Psoas muscle (tissue), 8 donors: ENCODE data around the gene RNF167. TPM values are rescaled to one million over a fixed set of nuclear protein-coding genes. Genes with fewer than 3 reads are reported as not detected.
A peak's percentile ranks its signal among the peaks of the same experiment; 100 is the strongest.

ENCODE experiments used
- ATAC-seq, 4 donors: fragments of 200-7000 bp; cut with Tn5 transposase; one replicate each; pipeline ENCODE4 v1.9.1; 2020; ENCODE audit warnings: moderate library complexity in 3 of 4, mild to moderate bottlenecking in 2 of 4
- DNase-seq, 2 donors: peaks; one replicate each; pipeline ENCODE4 v3.0.0-alpha.2; 2020
- H3K27ac ChIP-seq: fragments of 200-600 bp; one replicate; pipeline ENCODE4 v1.8.0; 2022
- H3K27me3 ChIP-seq, 3 donors: fragments of 200-600 bp in 1 of 3; one replicate each; pipeline versions ENCODE4 v1.6.1 to v1.8.0; 2013 to 2022; ENCODE audit warnings: low read length in 2 of 3, mild to moderate bottlenecking in 2 of 3, moderate library complexity in 1 of 3; ENCODE audit not compliant: insufficient read depth in 3 of 3
- H3K36me3 ChIP-seq, 2 donors: fragments of 200-600 bp in 1 of 2; one replicate each; pipeline versions ENCODE4 v1.6.1 to v1.8.0; 2013 to 2022; ENCODE audit warnings: low read depth in 1 of 2, mild to moderate bottlenecking in 1 of 2, moderate library complexity in 1 of 2; ENCODE audit not compliant: insufficient read depth in 1 of 2
- H3K4me1 ChIP-seq: fragments of 200-600 bp; one replicate; pipeline ENCODE4 v1.8.0; 2022
- H3K4me3 ChIP-seq: fragments of 200-600 bp; one replicate; pipeline ENCODE4 v1.8.0; 2022; ENCODE audit warnings: mild to moderate bottlenecking
- H3K9me3 ChIP-seq: fragments of 200-600 bp; one replicate; pipeline ENCODE4 v1.8.0; 2022
- CTCF ChIP-seq: fragments of 200-600 bp; IDR thresholded peaks from one replicate; pipeline ENCODE4 v1.8.0; 2022; ENCODE audit warnings: antibody characterized with exemption
- WGBS, 3 donors: extraction: QIAGEN DNeasy Blood & Tissue Kit; methylation state at CpG; one replicate each; pipeline versions ENCODE4 v1.1.6 to v1.1.7; 2013; 5-methylcytosine and 5-hydroxymethylcytosine counted together
- intact Hi-C, 2 donors: fragments of 100-400 bp; cut with DNase I; formaldehyde crosslinking; loops; one replicate each; pipeline versions ENCODE4 v1.11.0 to v1.14.2; 2022
- polyA plus RNA-seq, 3 donors: library from polyadenylated mRNA; stranded (reverse); fragments of 200-250 nt; gene quantifications; one replicate each; pipeline ENCODE4 v1.2.3, GENCODE V29; 2013
- total RNA-seq, 4 donors: library from RNA; stranded (reverse); fragmentation: NEBNext Ultra II Directional in 2 of 4; extraction: Animal tissue kit (Norgen Biotek cat#: 25700) in 2 of 4; gene quantifications; one replicate each; pipeline versions ENCODE4 v1.2.1 to v1.2.4, GENCODE V29; 2021 to 2023
- donor health status: healthy with polysubstance abuse.
- donor health status: DM: no; HTN: no; CAD: no; lungs with moderate emphysema.
- donor health status: Bipolar disorder and iron deficiency.
- donor health status: healthy.
- donor health status: DM: yes; HTN: yes; CAD: no.
- donor health status: DM: no; HTN: no; CAD: no.
- donor health status: DM: no; HTN: no; CAD: no.
- donor health status: DM: yes; HTN: yes; CAD: no.

Gene RNF167
- total and polyA plus RNA-seq, 7 donors = 85.1 to 151 (median 88.1) TPM

DNA sequence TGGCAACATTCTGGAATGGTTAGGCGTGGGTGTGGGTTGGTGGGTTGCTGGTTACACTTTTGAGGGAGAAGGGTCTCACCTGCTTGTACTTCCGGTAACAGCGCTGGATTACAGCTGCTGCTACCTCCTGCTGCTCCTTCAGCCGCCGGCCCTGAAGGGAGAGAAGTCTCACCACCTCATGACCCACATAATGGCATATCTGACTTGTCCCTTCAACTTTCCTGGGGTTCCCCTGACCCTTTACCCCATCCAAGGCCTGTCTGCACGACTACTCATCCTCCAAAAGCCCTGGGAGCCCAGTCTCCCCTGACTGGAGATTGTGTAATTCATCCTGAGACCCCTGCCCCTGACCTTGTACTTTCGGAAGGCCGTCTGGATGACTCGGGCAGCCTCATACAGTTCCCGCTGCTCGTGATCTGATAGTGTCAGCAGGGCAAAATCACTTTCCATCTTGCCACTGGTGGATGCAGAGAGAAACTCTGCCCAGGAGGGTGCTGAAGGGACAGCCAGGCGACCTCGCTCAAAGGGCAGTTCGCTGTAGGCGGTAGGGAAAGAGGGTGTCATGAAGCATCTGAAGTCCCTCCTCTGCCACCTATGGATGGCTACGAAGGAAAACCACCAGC lies 29.6 kb downstream of the RNF167 start:
- peaks cover 49% of the 10 kb centered on the region for H3K4me1 ChIP-seq
- H3K36me3 ChIP-seq = peaks cover 0 to 55% of the 10 kb centered on the region in 2 donors
- H3K4me3 ChIP-seq = no peak overlapping the region
- no peaks in the 10 kb centered on the region for H3K9me3 ChIP-seq
- ATAC-seq = no peak
- DNase-seq = no peak
- no peaks in the 10 kb centered on the region for H3K27me3 ChIP-seq
- TF ChIP-seq CTCF = no peak
- WGBS, 3 donors = 65 to 85% (median 80%) methylated on average over 16 of the region's 16 CpGs
- H3K27ac ChIP-seq = peak overlapping the region; percentile 93
- intact Hi-C loops = no loop called here

GRCh38 chr17:4970273-4970672 lies 30.2 kb downstream of the RNF167 start:
- ATAC-seq (no peak), DNase-seq (no peak)
- H3K4me3 ChIP-seq = no peak overlapping the region
- WGBS, 3 donors = 59 to 69% (median 61%) methylated on average over 8 of the region's 8 CpGs
- H3K4me1 ChIP-seq = peaks cover 51% of the 10 kb centered on the region
- intact Hi-C loops = no loop called here
- TF ChIP-seq CTCF = no peak
- H3K9me3 ChIP-seq = no peaks in the 10 kb centered on the region
- peak overlapping the region; percentile 93 for H3K27ac ChIP-seq
- no peaks in the 10 kb centered on the region for H3K27me3 ChIP-seq
- H3K36me3 ChIP-seq = peaks cover 0 to 60% of the 10 kb centered on the region in 2 donors

DNA sequence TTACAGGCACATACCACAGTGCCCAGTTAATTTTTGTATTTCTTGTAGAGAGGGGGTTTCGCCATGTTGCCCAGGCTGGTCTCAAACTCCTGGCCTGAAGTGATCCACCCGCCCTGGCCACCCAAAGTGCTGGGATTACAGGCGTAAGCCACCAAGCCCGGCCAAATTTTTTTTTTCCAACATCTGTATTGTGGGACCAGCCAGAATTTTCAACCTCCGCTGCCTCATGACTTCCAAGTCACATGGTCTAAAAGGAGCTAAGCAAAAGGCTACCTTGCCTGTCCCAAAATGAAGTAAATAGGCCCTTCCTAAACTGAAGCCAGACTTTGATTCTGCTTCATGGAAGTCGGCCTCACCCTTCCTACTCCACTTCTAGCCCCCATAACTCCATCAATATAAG lies 31.8 kb downstream of the RNF167 start:
- DNase-seq (no peak), ATAC-seq (no peak)
- TF ChIP-seq CTCF = no peak
- 63 to 78% (median 65%) methylated on average over 6 of the region's 6 CpGs for WGBS, 3 donors
- no peak overlapping the region for H3K4me3 ChIP-seq
- peaks cover 0 to 75% of the 10 kb centered on the region in 2 donors for H3K36me3 ChIP-seq
- H3K9me3 ChIP-seq = no peaks in the 10 kb centered on the region
- intact Hi-C loops = no loop called here
- peak overlapping the region; percentile 86 for H3K27ac ChIP-seq
- peaks cover 43% of the 10 kb centered on the region for H3K4me1 ChIP-seq
- no peaks in the 10 kb centered on the region for H3K27me3 ChIP-seq

- H3K27ac ChIP-seq = peak overlapping the region; percentile 86
Observed at GRCh38 chr17:4972322-4972721, 32.3 kb downstream of the RNF167 start.

More at GRCh38 chr17:4972322-4972721, 32.3 kb downstream of the RNF167 start:
- no peaks in the 10 kb centered on the region for H3K9me3 ChIP-seq
- ATAC-seq = no peak
- no peak overlapping the region for H3K4me3 ChIP-seq
- WGBS, 3 donors = 74 to 89% (median 77%) methylated on average over 8 to 12 of the region's 12 CpGs
- no peak for DNase-seq
- H3K36me3 ChIP-seq = peaks cover 4 to 80% of the 10 kb centered on the region in 2 donors
- intact Hi-C loops = no loop called here
- no peak for TF ChIP-seq CTCF
- no peaks in the 10 kb centered on the region for H3K27me3 ChIP-seq
- H3K4me1 ChIP-seq = peaks cover 43% of the 10 kb centered on the region
